HG03571 (cell line): Measurements from ENCODE around the gene FBRS.
A peak's percentile ranks its signal among the peaks of the same experiment; 100 is the strongest.

Source experiments
- ATAC-seq: cut with Tn5 transposase; IDR thresholded peaks from one replicate; pipeline ENCODE4 v1.9.1; 2021; ENCODE audit not compliant: unreplicated experiment

Gene FBRS

GRCh38 chr16:30641378-30641982 is 16.8 kb upstream of the FBRS start:
- no peak for ATAC-seq

GRCh38 chr16:30644334-30644830 is 13.8 kb upstream of the FBRS start:
- no peak for ATAC-seq

- no peak for ATAC-seq
Observed at GRCh38 chr16:30645727-30646126, 12.5 kb upstream of the FBRS start.

DNA sequence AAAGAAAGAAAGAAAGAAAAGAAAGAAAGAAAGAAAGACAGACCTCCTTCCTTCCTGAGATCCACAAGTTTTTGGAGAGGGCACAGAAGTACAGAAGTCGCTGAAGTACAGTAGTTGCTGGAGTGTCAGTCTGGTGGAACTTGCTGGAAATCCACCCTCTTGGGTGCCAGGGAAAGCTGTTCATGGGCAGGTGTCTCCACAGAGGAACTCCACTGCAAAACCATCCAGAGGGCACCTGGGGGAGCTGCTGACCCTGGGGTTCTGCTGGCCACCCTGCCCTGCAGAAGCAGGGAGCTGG is 11.0 kb upstream of the FBRS start:
- ATAC-seq = no peak

DNA sequence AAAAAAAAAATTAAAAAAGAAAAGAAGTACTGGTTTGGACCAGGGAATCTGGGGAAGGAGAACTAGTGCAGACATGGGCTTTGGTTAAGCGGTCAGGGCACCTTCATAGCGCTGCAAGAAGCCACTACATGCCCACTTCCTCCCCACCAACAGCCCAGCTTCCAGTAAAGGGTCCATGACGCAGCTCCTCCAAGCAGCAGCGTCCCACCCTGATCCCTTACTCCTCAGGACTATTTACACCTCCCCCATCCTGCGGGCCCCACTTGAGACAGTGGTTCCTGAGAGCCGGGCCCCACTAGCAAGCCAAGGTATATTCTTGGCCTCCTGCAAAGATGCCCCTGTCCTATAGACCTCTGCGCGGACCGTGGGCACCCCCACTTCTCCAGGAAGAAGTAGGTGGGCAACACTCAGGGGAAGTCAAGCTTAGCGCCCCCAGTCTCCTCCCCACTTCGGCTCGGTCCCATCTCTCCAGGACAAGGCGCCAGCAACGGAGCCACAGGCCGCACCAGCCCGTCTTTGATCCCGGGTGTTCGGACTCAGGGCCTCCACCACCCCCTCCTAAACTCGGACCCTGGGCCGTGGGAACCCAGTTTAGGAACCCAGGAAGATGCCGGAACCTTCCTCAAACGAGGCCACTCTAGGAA is 8.4 kb upstream of the FBRS start:
- ATAC-seq = no peak

- ATAC-seq = peak; percentile 67
Observed at GRCh38 chr16:30650369-30651123, 7.7 kb upstream of the FBRS start, which contains the start of gene PRR14. PRR14 (plus strand) TSS chr16:30650960; CDS start chr16:30651646, 686 bp downstream.

- ATAC-seq = peak; percentile 49
Observed at GRCh38 chr16:30651124-30652004, 6.9 kb upstream of the FBRS start.

DNA sequence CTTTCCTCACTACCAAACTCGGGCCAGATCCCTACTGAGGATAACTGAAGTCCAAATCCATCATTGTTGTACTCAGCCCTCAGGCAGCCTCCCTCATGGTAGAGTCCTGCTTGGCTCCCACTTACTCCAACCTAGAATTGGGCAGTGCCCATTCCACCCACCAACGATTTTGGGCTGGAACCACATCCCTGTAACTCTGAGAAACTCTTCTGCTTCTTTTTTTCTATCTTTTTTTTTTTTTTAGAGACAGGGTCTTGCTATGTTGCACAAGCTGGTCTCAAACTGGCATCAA is 6.3 kb upstream of the FBRS start:
- ATAC-seq = no peak

DNA sequence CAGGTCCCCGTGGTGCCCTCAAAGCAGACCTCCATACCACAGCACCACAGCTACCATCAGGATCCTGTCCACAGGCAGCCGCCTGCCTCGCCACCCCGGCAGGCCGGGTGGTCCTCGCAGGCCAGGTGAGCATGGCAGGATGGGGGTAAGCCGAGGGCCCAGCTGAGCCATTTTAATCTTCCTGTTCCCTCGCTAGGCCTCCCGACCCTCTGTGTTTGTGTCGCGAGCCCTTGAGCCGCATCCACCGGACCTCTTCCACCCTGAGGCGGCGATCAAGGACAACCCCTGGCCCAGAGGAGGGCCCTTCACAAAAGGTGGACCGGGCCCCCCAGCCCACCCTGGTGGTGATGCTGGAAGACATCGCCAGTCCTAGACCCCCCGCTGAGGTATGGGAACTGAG is 5.5 kb upstream of the FBRS start:
- no peak for ATAC-seq

- ATAC-seq = no peak
Observed at GRCh38 chr16:30654856-30655255, 3.4 kb upstream of the FBRS start.

DNA sequence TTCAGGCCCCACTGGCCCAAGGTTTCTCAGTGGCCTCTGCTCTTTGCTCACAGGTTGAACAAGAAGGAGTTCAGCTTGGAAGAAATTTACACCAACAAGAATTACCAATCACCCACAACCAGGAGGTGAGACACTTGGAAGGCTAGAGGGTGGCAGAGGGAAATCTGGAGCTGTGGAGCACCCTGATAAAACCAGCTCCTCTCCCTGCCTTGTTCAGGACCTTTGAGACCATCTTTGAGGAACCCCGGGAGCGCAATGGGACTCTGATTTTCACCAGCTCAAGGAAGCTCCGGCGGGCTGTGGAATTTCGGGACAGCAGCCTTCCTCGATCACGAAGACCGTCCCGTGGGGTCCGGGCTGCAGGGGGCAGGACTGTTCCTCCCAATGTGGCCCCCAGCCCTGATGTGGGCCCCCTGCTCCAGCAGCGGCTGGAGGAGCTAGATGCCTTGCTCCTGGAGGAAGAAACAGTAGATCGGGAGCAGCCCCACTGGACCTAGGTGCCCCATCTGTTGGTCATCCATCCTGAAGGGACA is 2.4 kb upstream of the FBRS start:
- ATAC-seq = no peak

- ATAC-seq = no peak
Observed at GRCh38 chr16:30656388-30656787, 1.8 kb upstream of the FBRS start.

DNA sequence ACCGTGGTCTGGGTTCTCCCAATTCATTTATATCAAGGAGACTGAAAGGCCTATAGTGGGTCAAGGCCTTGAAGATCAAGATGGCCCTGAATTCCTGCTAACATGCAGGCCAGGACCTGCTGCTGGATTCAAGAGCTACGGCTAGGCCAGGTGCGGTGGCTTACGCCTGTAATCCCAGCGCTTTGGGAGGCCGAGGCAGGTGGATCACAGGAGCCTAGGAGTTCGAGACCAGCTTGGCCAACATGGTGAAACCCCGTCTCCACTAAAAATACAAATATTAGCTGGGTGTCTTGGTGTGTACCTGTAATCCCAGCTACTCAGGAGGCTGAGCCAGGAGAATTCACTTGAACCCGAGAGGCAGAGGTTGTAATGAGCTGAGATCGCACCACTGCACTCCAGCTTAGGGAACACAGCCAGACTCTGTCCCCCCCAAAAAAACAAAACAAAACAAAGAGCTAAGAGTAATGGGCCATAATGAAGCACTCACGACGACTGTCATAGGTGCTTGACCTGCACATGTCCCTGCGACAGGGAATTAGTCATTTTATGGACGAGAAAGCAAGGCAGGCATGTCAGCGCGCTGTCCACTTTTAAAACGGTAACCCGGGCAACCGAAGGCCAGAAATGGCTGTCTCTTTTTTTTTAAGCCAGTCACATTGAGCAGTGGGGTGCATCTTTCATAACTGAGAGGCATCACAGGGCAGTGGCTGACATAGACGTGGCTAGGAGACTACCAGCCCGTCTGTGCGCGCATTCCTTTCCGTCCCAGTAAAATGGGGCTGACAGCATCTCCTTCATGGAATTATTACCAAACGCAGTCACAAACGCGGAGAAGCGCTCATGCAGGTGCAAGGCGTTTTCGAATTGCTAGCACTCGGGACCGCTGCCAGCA is 1.0 kb upstream of the FBRS start:
- ATAC-seq = no peak

- peak; percentile 22 for ATAC-seq
Observed at GRCh38 chr16:30658731-30659506, 688 bp downstream of the FBRS start.

DNA sequence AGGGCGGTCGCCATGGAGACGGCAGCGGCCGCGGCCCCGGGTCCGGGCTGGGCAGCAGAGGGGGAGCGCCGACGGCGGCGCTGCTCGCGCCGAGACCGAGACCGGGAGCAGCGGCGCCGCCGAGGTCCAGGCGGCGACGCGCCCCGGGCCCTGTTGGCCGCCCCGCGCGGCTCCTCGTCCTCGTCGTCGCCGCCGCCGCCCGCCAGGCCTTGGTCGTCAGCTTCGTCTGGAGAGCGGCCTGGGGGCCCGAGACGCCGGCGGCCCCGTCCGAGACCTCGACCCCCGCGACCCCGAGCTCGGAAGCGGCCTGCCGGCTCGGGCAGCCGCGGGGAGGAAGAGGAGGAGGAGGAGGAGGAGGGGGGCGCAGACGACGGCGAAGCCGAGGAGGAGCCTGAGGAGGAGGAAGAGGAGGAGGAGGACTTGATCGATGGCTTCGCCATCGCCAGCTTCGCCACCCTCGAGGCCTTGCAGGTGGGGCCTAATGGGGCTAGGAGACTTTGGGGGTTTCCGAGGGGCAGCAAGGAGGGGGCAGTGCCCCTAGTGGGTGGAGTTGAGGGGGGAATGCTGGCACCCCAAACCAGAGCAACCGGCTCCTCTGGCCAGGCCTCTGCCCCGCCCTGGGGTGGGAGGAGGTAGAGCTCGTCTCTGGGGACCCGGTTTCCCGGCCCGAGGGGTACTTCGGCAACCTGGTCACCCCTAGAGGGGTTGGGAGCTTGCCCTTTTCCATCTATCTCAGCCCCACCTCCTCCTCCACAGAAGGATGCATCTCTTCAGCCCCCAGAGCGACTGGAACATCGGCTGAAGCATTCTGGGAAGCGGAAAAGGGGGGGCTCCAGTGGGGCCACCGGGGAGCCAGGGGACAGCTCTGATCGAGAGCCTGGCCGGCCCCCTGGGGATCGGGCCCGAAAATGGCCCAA is 1.5 kb downstream of the FBRS start:
- no peak for ATAC-seq

GRCh38 chr16:30660424-30661261 is 2.4 kb downstream of the FBRS start:
- ATAC-seq = no peak

- ATAC-seq = no peak
Observed at GRCh38 chr16:30662449-30662848, 4.2 kb downstream of the FBRS start.

DNA sequence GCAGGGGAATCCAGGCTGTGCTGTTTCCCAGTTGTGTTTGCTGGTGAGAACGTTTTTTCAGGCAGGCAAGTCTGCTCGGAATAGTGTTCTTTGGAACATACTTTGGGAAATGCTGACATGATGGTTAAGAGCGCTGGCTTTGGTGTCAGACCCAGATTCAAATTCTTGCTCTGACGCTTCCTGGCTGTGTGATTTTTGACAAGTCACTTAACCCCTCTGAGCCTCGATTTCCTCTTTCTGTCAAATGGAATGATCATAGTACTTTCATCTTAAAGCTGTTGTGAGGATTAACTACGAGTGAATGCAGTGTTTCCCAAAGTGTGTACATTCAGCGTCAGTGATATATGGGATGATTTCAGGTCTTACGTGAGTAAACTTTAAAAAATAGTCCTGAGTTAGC is 4.8 kb downstream of the FBRS start:
- ATAC-seq = no peak
